ENCODE measurements around the gene ANK2.
"Not testable (repeated sequence)": the region's sequence is repeated elsewhere in the genome, so short reads cannot be mapped to it uniquely, and the experiment has no call there.

ANK2 gene

GRCh38 chr4:113147498-113148111 is 98.2 kb downstream of the ANK2 start:
- no peak for DNase-seq (ENCODE audit: low read depth in 2 of 2)

- no peak for DNase-seq (ENCODE audit: low read depth in 2 of 2)
Measured at GRCh38 chr4:113148925-113149324, 99.5 kb downstream of the ANK2 start.

- no peak for DNase-seq (ENCODE audit: low read depth in 2 of 2)
Measured at GRCh38 chr4:113153529-113154101, 104.2 kb downstream of the ANK2 start.

DNA sequence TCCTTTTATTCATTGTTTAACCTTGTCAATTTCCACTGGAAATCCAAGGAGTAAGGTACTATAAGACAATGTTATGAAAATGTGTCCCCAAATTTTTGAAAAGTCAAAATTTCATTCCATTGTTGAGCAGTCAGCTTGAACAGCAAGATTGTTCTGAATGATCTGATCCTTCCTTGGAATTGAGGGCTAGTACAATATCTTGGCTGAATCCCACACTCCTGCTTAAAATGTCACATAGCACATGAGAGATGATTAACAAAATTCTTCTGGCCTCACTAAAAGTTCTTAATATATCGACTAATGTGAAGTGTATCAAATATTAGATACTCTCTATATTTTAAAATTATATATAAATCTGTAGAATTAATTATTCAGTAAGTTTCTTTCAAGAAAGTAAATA is 104.8 kb downstream of the ANK2 start:
- no peak for DNase-seq (ENCODE audit: low read depth in 2 of 2)

DNA sequence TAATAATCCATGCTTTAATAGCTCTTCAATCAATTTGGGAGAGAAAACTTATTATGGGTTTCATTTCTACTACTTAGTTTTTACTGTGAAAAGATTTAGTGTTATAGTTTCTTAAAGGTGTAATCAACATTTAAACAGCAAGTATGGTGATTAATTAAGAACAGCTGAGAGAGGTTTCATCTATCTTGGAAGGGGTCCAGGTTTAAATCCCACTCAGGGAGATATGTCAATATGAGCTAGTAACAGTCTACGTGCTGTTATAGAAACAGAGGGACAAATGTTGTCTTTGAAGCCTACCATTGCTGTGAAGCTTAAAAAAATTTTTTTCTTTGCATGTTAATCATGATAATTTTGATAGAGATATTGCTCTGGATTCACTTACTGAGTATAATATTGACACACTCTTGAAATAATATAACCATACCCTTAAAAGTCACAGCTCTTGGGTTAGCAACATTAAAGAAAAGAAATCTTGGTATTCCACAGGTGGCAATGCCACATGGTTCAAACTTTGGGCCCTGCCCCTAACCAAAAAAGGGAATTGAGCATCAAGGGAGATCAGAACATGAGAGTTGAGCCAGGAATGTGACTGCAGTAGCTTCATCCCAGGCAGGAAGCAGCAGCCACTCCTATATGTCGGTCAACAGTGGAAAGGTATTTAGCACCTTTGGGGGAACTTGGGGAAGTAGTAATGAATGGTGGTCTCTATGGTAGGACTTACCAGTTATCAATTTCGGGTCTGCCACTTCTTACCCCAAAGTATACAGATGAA is 107.8 kb downstream of the ANK2 start:
- DNase-seq (ENCODE audit: low read depth in 2 of 2), result no peak

DNA sequence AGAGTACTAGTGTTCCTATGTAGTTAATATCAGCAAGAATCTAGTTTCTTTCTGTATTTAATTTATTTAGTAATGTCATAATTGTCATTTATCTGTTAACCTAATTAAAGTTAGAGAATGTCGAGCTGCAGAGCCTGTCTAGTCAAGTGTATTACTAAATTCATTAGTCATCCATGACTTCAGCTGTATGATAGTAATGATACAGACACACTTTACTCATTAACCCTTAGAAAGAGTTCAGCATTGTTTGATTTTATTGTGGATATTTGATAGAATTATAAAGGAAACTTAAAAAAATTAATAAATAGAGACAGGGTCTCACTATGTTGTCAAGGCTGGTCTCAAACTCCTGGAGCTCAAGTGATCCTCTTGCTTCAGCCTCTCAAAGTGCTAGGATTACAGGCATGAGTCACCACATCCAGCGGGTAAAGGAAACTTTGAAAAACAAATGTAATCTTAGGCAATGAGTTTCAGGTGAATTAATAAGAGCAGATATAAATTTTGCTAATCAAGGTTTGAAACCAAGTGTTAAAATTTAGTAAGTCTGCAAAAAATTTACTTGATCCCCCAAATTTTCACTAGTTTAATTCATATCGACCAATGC is 110.6 kb downstream of the ANK2 start:
- no peak for DNase-seq (ENCODE audit: low read depth in 2 of 2)

GRCh38 chr4:113160548-113160947 is 111.1 kb downstream of the ANK2 start:
- DNase-seq (ENCODE audit: low read depth in 2 of 2), result no peak

DNA sequence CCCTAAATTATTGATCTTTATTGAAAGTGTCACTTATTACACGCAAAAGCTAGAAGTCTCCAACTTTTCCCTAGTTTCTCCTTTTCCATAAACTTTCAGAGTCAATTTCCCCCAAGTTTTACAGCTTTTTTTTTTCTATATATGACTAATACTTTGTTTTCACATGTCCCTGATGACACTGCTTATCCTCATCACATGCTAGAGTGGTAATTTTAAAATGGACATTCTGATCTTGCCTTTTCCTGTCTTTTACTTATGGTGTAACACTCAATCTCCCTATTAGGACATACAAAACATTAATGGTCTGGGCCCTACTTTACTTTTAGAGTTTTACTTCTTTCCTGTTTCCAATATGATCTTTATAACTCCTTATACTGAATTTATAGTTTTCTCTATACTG is 112.6 kb downstream of the ANK2 start:
- DNase-seq (ENCODE audit: low read depth in 2 of 2), result no peak

GRCh38 chr4:113169368-113169767 is 119.9 kb downstream of the ANK2 start:
- DNase-seq (ENCODE audit: low read depth in 2 of 2), result no peak

GRCh38 chr4:113170115-113170804 is 120.8 kb downstream of the ANK2 start:
- no peak for DNase-seq (ENCODE audit: low read depth in 2 of 2)

DNA sequence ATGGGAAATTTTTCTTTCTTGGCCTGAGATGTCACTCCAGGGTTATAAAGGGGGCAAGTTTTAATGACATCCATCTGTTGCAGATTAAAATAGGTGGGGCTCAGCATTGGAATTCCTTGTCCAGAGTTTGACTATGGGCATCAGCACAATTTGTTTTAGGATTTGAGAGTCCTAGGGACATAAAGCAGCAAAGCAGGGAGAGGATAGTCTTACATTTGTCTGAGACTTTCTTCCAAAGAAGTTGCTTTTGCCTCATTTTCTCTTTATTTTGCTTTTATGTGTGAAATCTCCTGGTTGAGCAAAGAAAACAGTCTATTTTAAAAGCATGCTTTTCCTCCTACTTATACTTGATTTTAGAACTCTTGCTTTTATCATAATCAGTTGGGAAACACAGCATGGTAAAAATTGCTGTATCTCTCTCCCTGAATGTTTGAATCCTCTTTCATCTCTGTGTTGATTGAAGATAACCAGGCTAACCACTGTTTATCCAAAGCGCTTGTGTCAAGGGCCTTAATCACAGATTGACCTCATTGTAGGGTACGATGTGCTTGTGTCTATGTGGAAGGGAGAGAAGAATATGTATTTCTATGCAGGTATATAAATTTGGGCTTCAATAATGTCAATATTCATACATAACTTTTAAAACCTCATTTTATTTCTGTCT is 121.5 kb downstream of the ANK2 start:
- DNase-seq (ENCODE audit: low read depth in 2 of 2), result no peak

- DNase-seq (ENCODE audit: low read depth in 2 of 2), result no peak
Measured at GRCh38 chr4:113173126-113173792, 123.8 kb downstream of the ANK2 start.

DNA sequence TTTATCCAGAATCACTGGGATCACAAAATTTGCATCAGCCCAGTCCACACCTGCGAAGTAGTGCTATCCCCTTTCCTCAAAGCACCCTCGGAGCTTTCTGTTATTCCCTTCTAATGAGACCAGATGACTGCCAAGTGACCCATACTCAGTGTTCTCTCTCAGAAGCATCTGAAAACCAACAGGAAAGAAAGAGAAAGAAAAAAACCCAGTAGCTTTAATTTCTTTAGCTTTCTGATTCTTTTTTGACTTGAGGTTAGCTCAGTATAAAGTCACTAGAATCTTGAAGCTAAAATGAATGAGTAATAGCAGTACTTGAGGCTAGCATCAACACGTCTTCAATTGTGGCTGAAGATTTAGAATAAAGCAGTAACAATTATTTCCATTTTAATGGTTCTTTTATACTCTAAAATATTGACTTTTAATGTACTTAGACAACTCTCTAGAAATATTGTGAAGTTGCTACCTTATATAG is 124.4 kb downstream of the ANK2 start:
- no peak for DNase-seq (ENCODE audit: low read depth in 2 of 2)

DNA sequence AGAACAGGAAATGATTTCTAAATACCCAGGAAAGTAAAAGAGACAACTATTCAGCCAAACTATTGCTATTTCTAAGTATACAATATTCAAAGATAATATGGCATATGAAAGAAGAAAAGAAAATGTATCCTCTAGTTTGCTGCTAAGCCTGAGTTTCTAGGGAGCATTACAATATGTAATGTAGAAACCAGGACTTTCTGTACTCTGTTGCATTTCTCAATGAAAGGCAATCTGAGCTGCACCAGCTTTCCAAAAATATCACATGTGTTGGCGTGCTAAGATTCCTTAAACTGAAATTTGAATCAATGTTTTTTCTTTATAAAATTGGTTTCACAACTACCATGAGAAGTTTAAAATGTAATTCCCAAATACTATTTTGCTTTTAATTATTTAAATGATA is 129.6 kb downstream of the ANK2 start:
- DNase-seq (ENCODE audit: low read depth in 2 of 2), result no peak

DNA sequence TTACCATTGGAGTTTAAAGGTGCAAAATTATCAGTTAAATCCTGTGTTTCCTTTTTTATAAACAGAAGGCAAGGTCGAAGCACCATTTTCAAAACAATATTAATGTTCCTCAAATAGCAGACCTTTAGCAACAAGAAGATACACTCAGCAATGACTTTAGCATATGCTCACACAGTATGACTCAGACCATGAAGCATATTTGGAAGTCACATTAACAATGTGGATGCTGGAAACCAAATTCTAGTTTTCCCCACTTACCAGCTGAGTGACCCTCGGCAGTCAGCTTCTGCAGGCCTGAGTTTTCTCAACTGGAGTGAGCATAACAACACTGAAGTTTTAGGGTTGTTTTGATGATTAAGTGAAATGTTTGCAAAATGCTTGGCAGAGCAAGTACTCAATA is 130.5 kb downstream of the ANK2 start:
- no peak for DNase-seq (ENCODE audit: low read depth in 2 of 2)

GRCh38 chr4:113181289-113182007 is 132.0 kb downstream of the ANK2 start:
- DNase-seq (ENCODE audit: low read depth in 2 of 2), result no peak

- DNase-seq (ENCODE audit: low read depth in 2 of 2), result no peak
Measured at GRCh38 chr4:113183032-113183605, 133.7 kb downstream of the ANK2 start.

DNA sequence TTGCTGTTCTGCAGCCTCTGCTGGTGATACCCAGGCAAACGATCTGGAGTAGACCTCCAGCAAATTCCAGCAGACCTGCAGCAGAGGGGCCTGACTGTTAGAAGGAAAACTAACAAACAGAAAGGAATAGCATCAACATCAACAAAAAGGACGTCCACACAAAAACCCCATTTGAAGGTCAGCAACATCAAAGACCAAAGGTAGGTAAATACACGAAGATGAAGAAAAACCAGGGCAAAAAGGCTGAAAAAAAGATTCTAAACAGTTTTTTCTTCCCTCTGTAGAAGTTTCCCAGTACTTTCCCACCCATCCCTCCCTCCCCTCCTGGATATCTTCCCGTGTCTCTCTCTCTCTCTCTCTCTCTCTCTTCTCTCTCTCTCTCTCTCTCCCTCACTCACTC is 136.8 kb downstream of the ANK2 start:
- DNase-seq (ENCODE audit: low read depth in 2 of 2), result not testable (repeated sequence)

DNA sequence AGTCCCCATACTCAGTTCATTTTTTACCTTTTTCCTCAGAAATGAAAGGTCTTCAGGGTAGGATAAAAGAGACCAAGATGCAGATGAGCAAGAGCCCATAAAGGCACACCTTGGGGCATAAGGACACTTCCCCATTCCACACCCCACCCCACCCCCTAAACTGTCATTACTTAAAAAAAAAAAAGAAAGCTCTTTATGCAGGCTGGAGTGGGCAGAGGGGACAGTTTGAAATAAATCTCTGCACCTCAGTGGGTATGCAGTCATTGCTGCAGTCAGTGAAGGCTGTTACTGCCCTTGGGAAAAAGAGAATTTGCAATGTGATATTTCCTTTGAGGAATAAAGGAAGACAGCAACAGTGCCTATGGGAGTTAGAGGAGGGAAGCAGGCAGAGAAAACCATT is 137.5 kb downstream of the ANK2 start:
- no peak for DNase-seq (ENCODE audit: low read depth in 2 of 2)

GRCh38 chr4:113187358-113187757 is 137.9 kb downstream of the ANK2 start:
- no peak for DNase-seq (ENCODE audit: low read depth in 2 of 2)
